Mesangial cell (primary cell): ENCODE data around the gene ATP8B1. TPM values are rescaled to one million over a fixed set of nuclear protein-coding genes. Genes with fewer than 3 reads are reported as not detected.

Experiments used
- total RNA-seq: library from RNA; depleted of rRNA; stranded (reverse); fragments of >200 nt; gene quantifications from 2 replicates; pipeline ENCODE4 v1.2.3, GENCODE V29; 2015

ATP8B1 gene
- total RNA-seq: 19.5 and 23.5 TPM in 2 replicates

DNA sequence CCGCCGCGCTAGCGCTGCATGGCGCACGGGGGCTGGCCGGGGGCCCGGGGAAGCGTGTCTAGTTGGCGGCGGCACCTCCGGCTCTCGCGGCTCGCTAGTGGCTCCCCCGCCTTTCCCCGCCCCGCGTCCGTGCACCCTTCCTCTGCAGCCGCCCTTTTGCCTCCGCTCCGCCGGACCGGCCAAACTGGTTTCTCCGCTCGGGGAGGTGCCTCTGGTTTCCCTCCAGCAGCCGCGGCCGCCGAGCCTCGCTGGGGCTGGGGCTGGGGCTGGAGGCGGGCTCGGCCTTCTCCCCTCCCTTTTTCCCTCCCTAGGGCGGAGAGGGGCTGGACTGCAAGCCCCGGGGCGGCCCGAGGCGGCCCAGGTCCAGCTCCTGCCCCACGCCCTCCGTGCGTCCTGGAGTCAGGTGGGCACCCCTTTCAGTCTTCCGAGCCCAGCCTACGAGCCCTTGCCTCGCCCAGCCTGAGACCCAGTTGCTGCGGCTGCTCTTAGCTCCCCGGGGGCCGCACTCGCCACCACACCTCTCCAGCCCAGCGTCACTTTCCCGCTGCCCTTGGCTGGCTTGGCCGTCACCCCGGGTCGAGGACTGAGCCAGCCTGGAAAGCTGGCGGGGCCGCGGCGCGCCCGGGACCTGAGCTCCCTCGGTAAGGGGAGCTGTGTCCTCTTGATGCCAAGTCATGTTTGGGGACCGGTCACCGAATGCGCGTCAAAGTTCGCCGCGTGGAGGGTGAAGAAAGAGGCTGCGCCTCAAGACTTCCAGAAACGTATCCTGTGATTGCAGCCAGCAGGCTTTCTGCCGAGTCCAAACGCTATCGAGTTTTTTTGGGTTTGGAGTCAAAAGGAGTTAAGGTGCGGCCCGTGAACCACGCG lies at the start of gene ATP8B1:
TSS of gene ATP8B1 (minus strand) at position 213 of the 867 bp plus-strand sequence. CDS start 71,508 bp downstream, outside the sequence.

Other genes with a start within 250 kb of the ATP8B1 start
- gene FECH, start 216.6 kb downstream of the ATP8B1 start, total RNA-seq: 31.1 and 35.1 TPM in 2 replicates
- 80.7 and 110 TPM in 2 replicates for gene NARS1, start 181.5 kb downstream of the ATP8B1 start, total RNA-seq
- gene NEDD4L, start 240.9 kb upstream of the ATP8B1 start, total RNA-seq: 39.8 and 67.6 TPM in 2 replicates